Measurements from ENCODE around the gene TEFM.
"Not testable (repeated sequence)": the region's sequence is repeated elsewhere in the genome, so short reads cannot be mapped to it uniquely, and the experiment has no call there.

Gene TEFM

GRCh38 chr17:30906101-30906911, at the start of gene TEFM:
Gene TEFM, minus strand, starts transcription at chr17:30906238. Its CDS starts 40 bp downstream, at chr17:30906198.
- peak; percentile 79 to 84 for DNase-seq (ENCODE audit: low read depth in 2 of 2)

GRCh38 chr17:30954046-30954830, 48.2 kb upstream of the TEFM start:
- no peak for DNase-seq (ENCODE audit: low read depth in 2 of 2)

- DNase-seq (ENCODE audit: low read depth in 2 of 2) = no peak
These were observed 46.8 kb upstream of the TEFM start for GRCh38 chr17:30952638-30953393.

GRCh38 chr17:30950669-30951399, 44.8 kb upstream of the TEFM start:
- DNase-seq (ENCODE audit: low read depth in 2 of 2) = no peak

- no peak for DNase-seq (ENCODE audit: low read depth in 2 of 2)
These were observed 44.2 kb upstream of the TEFM start for GRCh38 chr17:30950189-30950588.

GRCh38 chr17:30947796-30948195, 41.8 kb upstream of the TEFM start:
- DNase-seq (ENCODE audit: low read depth in 2 of 2) = no peak

GRCh38 chr17:30942308-30943079, 36.5 kb upstream of the TEFM start:
- DNase-seq (ENCODE audit: low read depth in 2 of 2) = no peak

GRCh38 chr17:30939051-30939689, 33.1 kb upstream of the TEFM start:
- DNase-seq (ENCODE audit: low read depth in 2 of 2) = no peak

- no peak for DNase-seq (ENCODE audit: low read depth in 2 of 2)
These were observed 27.9 kb upstream of the TEFM start for GRCh38 chr17:30933966-30934365.

- not testable (repeated sequence) for DNase-seq (ENCODE audit: low read depth in 2 of 2)
These were observed 25.5 kb upstream of the TEFM start for GRCh38 chr17:30931582-30931981.

GRCh38 chr17:30930495-30930894, 24.5 kb upstream of the TEFM start:
- DNase-seq (ENCODE audit: low read depth in 2 of 2) = no peak

- DNase-seq (ENCODE audit: low read depth in 2 of 2) = not testable (repeated sequence)
These were observed 23.8 kb upstream of the TEFM start for GRCh38 chr17:30929861-30930260.

GRCh38 chr17:30929081-30929633, 23.1 kb upstream of the TEFM start:
- DNase-seq (ENCODE audit: low read depth in 2 of 2) = no peak

GRCh38 chr17:30928584-30928983, 22.5 kb upstream of the TEFM start:
- no peak for DNase-seq (ENCODE audit: low read depth in 2 of 2)

GRCh38 chr17:30927756-30928155, 21.7 kb upstream of the TEFM start:
- no peak for DNase-seq (ENCODE audit: low read depth in 2 of 2)

GRCh38 chr17:30926516-30926915, 20.5 kb upstream of the TEFM start:
- no peak for DNase-seq (ENCODE audit: low read depth in 2 of 2)

- DNase-seq (ENCODE audit: low read depth in 2 of 2) = no peak
These were observed 18.3 kb upstream of the TEFM start for GRCh38 chr17:30924341-30924740.

GRCh38 chr17:30922235-30923030, 16.4 kb upstream of the TEFM start:
- DNase-seq (ENCODE audit: low read depth in 2 of 2) = no peak

- DNase-seq (ENCODE audit: low read depth in 2 of 2) = no peak
These were observed 15.6 kb upstream of the TEFM start, which contains the start of gene ADAP2 for GRCh38 chr17:30921544-30922196. Gene ADAP2, plus strand, starts transcription at chr17:30921945. Its CDS starts 70 bp downstream, at chr17:30922015.

Measured in stimulated activated CD4-positive, alpha-beta T cell treated with anti-CD3 and anti-CD28 coated beads, Interleukin-15, amount 100 ng/mL, for 48 hours (primary cell).